ENCODE measurements around the gene MOGAT1.

DNA sequence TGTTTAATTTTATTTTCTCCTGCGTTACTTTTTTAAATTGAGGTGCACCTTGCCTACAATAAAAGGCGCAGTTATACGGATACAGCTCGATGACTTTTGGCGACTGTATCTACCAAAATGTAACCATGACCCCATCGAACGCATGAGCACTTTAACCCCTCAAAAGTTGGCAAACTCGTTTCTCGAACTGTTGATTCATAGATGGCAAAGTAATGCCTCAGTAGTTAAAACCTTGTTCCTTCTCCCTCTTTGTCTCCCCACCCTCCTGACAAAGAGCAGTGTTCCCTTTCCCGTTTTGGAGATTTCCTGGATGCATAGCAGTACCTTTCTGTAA lies 577 bp downstream of the MOGAT1 start:
- TF ChIP-seq CTCF (IDR thresholded peaks at IDR 0.05) (no peak), POLR2A (IDR thresholded peaks at IDR 0.05) (no peak)

Data from lower leg skin (tissue), 3 donors.